GM21381 (cell line): ENCODE results near the gene PHF10.
"Not testable (repeated sequence)": the region's sequence is repeated elsewhere in the genome, so short reads cannot be mapped to it uniquely, and the experiment has no call there.

Experiments used
- ATAC-seq: cut with Tn5 transposase; IDR thresholded peaks from one replicate; pipeline ENCODE4 v1.9.1; 2021; ENCODE audit warnings: mild to moderate bottlenecking, moderate library complexity; ENCODE audit not compliant: unreplicated experiment

The PHF10 gene

DNA sequence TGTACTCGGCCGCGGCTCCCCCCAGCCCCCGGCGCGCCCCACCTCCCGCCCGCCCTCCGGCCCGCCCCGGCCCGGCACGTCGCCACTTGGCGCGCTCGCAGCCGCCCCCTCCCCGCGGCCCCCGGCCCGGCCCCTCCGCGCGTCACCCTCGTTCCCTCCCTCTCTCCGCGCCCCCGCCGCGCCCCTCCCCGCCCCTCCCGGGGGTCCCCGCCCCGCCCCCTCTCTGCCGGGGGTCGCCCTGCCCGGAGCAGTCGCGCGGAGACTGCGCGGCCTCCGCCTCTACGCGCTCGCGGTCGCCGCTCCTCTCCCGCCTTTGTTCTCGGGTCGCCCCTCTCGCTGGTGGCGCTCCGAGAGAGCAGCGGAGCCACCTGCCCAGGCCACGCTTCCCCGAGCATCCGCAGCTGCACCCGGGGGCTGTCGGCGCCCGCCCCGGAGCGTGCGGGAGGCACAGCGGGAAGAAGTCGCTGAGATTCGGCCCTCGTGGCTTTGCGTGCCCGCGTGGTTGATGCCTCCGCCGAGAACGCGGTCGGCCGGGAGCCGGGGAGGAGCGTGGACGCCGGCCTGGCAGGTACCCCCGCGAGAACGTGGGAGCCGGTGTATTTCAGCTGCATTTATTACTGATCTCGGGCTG, at the start of gene PHF10:
PHF10 (minus strand) TSS at position 7 of the 631 bp plus-strand sequence. CDS start 569 bp downstream, outside the sequence.
- peak; percentile 39 for ATAC-seq

DNA sequence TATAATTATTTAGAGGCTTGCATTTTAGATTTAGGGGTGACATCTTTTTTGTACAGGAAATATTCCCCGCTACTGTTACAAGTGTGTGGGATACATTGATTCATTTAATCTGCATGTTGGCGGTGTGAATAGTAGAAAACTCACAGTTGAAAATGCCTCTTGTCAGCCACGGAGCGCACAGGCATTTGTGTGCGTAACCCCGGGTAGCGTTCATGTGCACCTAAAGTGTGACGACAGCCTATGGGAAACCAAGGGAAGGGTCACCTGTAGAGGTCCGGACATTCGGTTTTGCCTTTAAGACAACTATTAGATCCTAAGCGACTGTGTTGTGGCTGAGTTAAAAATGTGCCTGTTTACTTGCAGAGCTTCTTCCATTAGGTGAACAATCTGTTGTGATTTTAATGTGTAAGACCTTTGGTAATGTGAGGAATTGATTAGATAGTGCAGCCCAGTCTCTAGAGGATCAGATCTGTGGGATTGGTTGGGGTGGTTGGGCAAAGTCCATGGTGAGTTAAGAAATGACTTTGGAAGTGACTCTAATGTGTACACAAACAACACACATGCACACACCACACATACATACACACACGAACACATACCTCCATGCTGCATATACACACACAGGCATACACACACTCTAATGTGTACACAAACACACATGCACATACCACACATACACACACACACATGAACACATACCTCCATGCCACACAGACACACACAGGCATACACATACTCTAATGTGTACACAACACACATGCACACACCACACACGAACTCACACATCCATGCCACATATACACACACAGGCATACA, 42.8 kb upstream of the PHF10 start:
- no peak for ATAC-seq

GRCh38 chr6:169766232-169766631, 41.9 kb upstream of the PHF10 start:
- no peak for ATAC-seq

GRCh38 chr6:169765789-169766188, 41.5 kb upstream of the PHF10 start:
- ATAC-seq: not testable (repeated sequence)

- no peak for ATAC-seq
Measured at GRCh38 chr6:169763881-169764280, 39.6 kb upstream of the PHF10 start.

- ATAC-seq: no peak
Measured at GRCh38 chr6:169763308-169763707, 39.0 kb upstream of the PHF10 start.

DNA sequence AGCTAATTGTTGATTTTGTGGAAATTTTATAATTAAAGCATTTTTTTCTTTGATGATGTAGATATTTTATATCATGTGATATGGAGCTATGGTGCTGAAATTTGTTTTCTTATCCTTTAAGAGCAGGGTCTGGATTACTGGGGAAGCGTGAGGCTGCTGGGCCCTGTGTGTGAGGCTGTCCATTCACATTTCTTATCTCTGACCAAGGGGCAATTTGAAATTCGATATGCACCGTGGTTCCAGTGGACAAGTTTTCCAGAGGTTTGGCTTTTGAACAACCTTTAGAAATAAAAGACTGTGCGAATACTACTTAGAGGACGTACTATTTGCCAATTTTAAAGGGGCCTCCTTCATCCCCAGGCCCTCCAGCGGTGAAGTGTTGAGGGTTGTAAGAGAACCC, 30.9 kb upstream of the PHF10 start:
- no peak for ATAC-seq

GRCh38 chr6:169752074-169752623, 27.8 kb upstream of the PHF10 start:
- ATAC-seq: no peak

DNA sequence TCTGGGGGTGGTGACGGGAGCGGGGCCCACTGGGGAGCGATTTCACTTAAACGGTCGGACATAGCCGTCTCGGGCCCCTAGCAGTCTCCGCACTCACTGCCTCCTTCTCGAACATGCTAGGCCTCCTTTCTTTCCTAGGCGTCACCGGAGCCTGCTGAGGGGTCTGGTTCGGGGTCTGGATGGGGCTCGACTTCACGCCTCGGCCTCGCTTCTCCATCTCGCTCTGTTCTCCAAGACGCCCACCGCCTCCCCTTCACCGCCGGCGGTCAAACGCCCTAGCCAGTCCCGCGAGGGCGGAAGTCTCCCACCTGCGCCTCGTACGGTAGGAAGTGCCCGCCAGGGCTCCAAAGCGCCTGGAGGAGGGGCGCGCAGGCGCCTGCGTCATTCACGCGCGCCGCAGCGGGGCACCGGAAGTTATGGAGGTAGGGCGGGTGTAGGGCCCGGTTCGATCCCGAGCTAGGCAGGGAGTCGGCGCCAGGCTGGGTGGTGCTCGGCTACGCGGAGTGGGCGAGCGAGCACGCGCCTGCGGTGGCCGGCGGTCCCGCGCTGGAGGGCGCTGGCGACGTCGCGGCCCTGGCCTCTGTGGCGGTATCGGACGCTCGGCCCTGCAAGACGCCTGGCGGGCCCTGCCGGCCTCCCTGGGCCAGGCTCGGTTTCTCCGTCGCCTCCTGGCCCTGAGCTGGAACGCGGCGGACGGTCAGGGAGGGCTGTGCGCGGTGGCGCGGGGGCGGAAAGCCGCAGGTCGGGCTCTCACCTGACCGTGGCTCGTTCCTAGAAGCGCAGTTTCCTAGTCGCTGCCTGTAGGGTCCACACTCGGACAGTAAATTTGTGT, 27.2 kb upstream of the PHF10 start, which contains the start of the genes DYNLT2 and ERMARD:
DYNLT2 (minus strand) TSS at position 331 of the 832 bp plus-strand sequence; CDS start at position 217, 114 bp downstream.
ERMARD (plus strand) TSS at position 381 of the 832 bp plus-strand sequence; CDS start at position 417, 36 bp downstream.
- peak; percentile 96 for ATAC-seq

- no peak for ATAC-seq
Measured at GRCh38 chr6:169746556-169746955, 22.3 kb upstream of the PHF10 start.

- no peak for ATAC-seq
Measured at GRCh38 chr6:169745405-169745804, 21.1 kb upstream of the PHF10 start.

- ATAC-seq: no peak
Measured at GRCh38 chr6:169741344-169741743, 17.0 kb upstream of the PHF10 start.

DNA sequence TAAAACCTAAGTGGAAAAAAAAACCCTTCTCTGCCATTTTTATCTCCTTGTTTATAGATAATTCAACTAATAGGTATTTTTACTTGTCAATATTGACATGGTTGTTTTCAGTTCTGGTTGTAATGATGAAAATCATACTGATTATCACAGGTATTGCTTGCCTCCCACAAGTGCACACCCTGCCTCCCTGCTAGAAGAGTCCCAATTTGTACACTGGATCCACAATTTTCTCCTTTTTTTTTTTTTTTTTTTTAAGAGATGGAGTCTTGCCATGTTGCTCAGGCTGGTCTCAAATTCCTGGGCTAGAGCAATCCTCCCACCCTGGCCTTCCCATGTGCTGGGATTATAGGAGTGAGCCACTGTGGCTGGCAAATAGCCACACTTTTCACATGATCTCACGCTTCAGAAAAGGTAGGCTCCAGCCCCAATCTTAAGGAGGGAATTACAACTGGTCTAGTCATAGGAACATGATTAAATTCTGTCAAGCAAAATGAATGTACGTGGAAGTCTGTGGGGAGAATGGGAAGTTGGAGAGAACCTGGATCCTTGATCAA, 14.8 kb upstream of the PHF10 start:
- no peak for ATAC-seq

GRCh38 chr6:169738204-169738975, 14.1 kb upstream of the PHF10 start:
- ATAC-seq: no peak

DNA sequence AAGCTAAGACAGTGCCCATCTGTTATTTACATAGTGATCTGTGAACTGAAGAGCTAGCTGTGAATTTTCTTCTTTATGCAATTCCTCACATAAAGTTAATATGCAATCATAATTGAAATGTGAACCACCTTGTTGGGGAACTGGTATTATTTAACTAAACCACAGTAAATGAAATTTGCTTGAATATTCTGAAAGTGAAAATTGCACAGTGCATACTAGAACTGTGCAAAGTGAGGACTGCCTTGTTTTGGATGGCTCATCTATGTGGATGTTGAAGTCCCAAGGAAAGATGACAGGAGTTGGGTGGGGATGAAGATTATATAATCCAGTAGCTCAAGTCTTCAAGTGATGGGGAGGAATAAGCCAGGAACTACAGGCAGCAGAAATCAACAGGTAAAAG, 5.7 kb upstream of the PHF10 start:
- ATAC-seq: no peak

DNA sequence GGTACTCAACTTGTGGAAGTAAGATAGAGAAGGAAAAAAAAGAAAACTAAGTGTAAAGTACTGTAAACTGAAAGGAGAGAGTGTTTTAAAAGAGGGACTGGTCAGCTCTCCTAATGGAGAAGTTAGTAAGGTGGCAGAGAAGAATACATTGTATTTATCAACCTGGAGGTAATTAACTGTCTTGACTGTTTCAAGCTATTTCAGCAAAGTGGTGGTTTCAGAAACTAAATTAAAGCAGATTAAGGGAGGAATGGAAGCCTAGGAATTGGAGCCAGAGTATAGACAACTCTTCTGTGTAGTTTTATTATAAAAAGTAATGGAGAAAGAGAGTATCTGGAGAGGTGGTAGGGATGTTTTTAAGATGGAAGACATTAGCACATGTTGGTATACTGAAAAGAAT, 2.7 kb upstream of the PHF10 start:
- ATAC-seq: no peak

DNA sequence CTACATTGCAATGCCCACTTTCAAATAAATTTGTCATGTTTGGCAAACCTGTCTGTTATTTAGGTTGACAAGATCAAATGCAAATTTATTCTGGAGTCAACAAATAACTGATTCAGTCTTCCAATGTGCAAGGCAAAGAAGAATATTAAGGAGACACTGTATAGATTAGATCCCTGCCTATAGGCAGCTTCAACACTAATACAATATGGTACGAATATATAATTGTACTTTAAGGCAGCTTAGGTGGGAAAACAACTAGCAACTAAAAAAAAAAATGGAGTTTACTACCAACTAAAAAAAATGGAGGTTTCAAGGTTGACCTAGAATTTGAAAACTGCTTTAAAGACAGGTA, 1.7 kb upstream of the PHF10 start:
- ATAC-seq: no peak

GRCh38 chr6:169725125-169726048, 1.1 kb upstream of the PHF10 start:
- ATAC-seq: peak; percentile 9

DNA sequence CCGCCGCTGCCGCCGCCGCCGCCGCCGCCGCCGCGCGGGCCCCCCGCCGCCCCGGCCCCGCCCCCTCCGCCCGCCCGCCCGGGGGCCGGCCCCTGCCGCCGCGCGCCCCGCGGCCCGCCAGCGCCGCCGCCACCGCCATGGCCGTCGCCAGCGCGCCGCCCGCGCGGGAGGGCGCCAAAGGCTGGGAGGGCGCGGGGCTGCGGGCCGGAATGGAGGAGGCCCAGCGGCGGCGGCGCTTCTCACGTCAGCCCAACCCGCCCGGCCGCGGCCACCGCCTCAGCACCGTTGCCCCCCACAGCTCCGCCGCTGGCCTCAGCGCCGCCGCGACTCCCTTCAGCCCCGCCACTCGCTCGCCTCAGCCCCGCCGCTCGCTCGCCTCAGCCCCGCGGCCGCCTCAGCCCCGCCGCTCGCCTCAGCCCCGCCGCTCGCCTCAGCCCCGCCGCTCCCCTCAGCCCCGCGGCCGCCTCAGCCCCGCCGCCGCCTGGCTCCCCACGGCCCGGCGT, 258 bp downstream of the PHF10 start:
- peak; percentile 34 for ATAC-seq
